Nephron (organoid): ENCODE results near the gene ZEB2.

Experiments used
- H3K27ac Mint-ChIP-seq, 3 experiments: 2 replicates each; pipeline ENCODE4 v1.8.0; 2020; ENCODE audit warnings: mixed read lengths in 3 of 3, mild to moderate bottlenecking in 2 of 3, moderate library complexity in 1 of 3
- H3K27me3 Mint-ChIP-seq: 2 replicates; pipeline ENCODE4 v1.8.0; 2021; ENCODE audit warnings: low read depth, mild to moderate bottlenecking, moderate library complexity, mixed read lengths
- H3K36me3 Mint-ChIP-seq: 2 replicates; pipeline ENCODE4 v1.8.0; 2020; ENCODE audit warnings: low read depth, mixed read lengths
- H3K4me1 Mint-ChIP-seq: 2 replicates; pipeline ENCODE4 v1.8.0; 2020; ENCODE audit warnings: mixed read lengths
- H3K4me3 Mint-ChIP-seq, 3 experiments: 2 replicates each; pipeline ENCODE4 v1.8.0; 2020; ENCODE audit warnings: mild to moderate bottlenecking in 3 of 3, mixed read lengths in 3 of 3, moderate library complexity in 2 of 3
- H3K9me3 Mint-ChIP-seq: 2 replicates; pipeline ENCODE4 v1.8.0; 2020; ENCODE audit warnings: mixed read lengths
- TF ChIP-seq, protein P1 (sequence below), 3 experiments: fragments of 200-600 bp; sonication (generic); IDR thresholded peaks; one replicate each; pipeline ENCODE4 v1.5.0; 2021; ENCODE audit warnings: antibody characterized with exemption in 3 of 3; ENCODE audit not compliant: unreplicated experiment in 3 of 3

The ZEB2 gene

DNA sequence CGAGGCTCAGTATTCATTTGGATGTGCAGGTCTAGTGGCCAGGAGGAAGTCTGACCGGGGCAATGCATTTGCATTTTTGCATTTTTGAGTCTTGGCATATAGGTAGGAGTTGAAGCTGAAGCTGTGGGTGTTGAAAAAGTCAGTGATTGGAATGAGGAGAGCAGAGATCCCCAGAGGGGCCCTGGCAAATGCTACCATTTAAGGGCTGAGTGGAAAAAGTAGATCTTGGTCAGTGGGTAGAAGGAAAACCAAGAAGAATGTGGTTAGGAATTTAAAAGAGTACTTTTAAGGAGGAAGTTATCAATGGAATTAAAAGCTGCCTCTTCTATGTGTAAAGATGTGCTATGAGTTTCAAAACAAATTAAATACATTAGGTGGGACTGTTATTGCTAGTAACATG, 143.0 kb downstream of the ZEB2 start:
- Mint-ChIP-seq H3K9me3 (no peaks in the 10 kb centered on the region), H3K4me1 (peaks cover 35% of the 10 kb centered on the region), H3K27me3 (peaks cover 4% of the 10 kb centered on the region), H3K4me3 (no peak overlapping the region), H3K27ac (no peak overlapping the region), H3K36me3 (no peaks in the 10 kb centered on the region)
- TF ChIP-seq, protein P1, sequence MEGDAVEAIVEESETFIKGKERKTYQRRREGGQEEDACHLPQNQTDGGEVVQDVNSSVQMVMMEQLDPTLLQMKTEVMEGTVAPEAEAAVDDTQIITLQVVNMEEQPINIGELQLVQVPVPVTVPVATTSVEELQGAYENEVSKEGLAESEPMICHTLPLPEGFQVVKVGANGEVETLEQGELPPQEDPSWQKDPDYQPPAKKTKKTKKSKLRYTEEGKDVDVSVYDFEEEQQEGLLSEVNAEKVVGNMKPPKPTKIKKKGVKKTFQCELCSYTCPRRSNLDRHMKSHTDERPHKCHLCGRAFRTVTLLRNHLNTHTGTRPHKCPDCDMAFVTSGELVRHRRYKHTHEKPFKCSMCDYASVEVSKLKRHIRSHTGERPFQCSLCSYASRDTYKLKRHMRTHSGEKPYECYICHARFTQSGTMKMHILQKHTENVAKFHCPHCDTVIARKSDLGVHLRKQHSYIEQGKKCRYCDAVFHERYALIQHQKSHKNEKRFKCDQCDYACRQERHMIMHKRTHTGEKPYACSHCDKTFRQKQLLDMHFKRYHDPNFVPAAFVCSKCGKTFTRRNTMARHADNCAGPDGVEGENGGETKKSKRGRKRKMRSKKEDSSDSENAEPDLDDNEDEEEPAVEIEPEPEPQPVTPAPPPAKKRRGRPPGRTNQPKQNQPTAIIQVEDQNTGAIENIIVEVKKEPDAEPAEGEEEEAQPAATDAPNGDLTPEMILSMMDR (IDR thresholded peaks at IDR 0.05; ENCODE audit: unreplicated experiment in 3 of 3): no peak

DNA sequence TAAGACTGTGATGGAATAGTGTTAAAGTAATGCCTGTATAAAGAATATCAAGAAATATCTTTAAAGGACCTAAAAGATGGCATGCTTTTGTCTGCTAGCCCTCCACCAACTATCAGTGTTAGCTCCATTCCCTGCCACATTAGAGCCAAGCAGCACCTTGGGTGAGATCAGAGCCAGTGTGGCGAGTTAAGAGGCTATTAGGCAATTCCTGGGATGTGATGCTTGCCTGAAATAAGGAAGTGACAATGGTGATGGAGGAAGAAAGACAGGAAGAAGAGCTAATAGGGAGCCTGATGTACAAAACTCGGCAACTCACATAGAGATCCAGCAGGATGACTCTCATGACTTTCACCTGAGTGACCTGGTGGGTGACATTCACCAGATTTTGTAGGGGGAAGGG, 143.5 kb downstream of the ZEB2 start:
- H3K4me1 Mint-ChIP-seq: peaks cover 35% of the 10 kb centered on the region
- TF ChIP-seq, protein P1 (IDR thresholded peaks at IDR 0.05; ENCODE audit: unreplicated experiment in 3 of 3): no peak
- no peaks in the 10 kb centered on the region for H3K36me3 Mint-ChIP-seq
- no peak overlapping the region for H3K4me3 Mint-ChIP-seq
- no peak overlapping the region for H3K27ac Mint-ChIP-seq
- no peaks in the 10 kb centered on the region for H3K9me3 Mint-ChIP-seq
- H3K27me3 Mint-ChIP-seq: peaks cover 4% of the 10 kb centered on the region

DNA sequence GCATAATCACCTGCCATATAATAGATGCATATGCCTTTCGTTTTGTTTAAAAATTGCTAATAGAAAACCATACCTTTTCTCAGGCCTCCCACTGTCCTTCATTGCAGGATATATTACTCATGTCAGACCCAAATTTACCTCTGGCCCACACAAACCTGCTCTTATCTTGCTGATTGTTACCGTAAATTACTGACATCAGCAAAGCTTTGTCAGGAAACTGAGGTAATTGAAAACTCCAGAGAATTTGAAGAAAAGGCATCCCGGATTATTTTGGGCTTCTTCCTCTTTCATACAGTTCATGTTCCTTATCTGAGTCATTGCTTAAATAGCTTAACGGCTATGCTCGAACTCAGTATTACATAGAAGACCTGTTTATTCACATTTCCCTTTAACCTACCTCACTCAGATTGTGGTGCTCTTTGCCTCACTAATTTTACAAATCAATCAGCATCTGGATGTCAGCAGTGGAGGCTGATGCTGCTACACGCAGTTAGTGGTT, 145.7 kb downstream of the ZEB2 start:
- peak overlapping the region in 1 of 3 experiments; percentile 27 for H3K27ac Mint-ChIP-seq
- peaks cover 18% of the 10 kb centered on the region for H3K4me1 Mint-ChIP-seq
- TF ChIP-seq, protein P1 (IDR thresholded peaks at IDR 0.05; ENCODE audit: unreplicated experiment in 3 of 3): no peak
- H3K36me3 Mint-ChIP-seq: no peaks in the 10 kb centered on the region
- no peaks in the 10 kb centered on the region for H3K27me3 Mint-ChIP-seq
- H3K4me3 Mint-ChIP-seq: no peak overlapping the region
- no peaks in the 10 kb centered on the region for H3K9me3 Mint-ChIP-seq

DNA sequence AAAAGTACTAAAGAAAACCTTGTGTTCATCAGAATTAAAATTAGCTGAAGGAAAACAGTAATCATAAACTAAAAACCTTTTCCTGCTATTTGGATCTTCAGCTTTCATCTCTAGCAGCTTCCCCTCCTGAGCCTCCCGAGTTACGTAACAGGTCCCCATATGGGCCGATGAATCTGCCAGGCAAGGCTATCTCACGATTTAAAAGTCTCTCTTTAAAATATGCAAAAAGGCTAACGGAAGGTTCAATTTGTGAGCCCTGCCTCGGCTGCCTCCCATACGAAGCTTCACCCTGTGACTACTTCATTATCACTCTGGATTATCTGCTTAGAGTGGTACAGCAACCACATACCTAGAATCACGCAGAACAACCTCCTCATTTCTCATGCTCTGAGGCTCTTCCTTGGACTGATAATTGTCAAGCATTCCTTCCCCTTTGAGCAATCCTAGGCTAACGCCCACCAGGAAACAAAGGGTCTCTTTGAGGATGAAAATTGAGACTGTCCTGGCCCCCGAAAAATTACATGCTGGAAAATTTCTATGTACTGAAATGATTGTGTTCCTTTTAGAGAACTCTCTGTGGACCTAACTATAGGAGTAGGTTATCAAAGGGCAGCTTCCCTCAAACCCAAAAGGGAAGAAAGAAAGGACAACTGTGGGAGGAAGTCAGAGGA, 147.4 kb downstream of the ZEB2 start:
- no peaks in the 10 kb centered on the region for H3K36me3 Mint-ChIP-seq
- H3K27ac Mint-ChIP-seq: peak overlapping the region in 1 of 3 experiments; percentile 54
- H3K4me1 Mint-ChIP-seq: peaks cover 17% of the 10 kb centered on the region
- TF ChIP-seq, protein P1 (IDR thresholded peaks at IDR 0.05; ENCODE audit: unreplicated experiment in 3 of 3): no peak
- no peaks in the 10 kb centered on the region for H3K9me3 Mint-ChIP-seq
- no peaks in the 10 kb centered on the region for H3K27me3 Mint-ChIP-seq
- no peak overlapping the region for H3K4me3 Mint-ChIP-seq

DNA sequence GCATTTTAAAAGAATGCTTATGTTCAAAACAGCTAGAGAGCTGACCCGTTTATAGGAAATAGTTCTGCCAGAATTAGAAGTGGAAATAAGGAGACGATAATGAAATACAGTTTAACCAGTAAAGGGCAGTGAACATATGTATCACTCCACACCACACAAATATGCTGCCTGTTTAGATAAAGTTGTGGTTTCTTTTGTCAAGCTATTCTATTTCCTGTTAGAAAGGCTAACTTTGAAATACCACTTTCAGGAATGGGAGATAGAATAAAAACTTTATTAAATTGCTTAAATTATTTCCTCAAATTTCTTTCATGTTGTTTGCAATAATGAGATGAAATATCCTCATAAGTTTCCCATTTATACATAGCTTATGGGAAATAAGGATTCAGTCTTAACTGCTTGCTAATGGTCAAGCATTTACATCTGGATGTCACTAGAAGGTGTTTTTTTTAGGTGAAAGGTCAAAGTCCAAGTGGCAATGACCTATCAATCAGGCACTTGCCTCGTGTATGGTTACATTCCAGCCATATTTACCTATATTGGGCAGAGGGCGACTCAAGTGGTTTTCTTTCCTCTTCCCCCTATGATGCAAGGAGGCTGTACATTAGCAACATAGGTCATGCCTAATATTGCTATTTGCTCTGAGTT, 148.9 kb downstream of the ZEB2 start:
- H3K27ac Mint-ChIP-seq: no peak overlapping the region
- no peaks in the 10 kb centered on the region for H3K9me3 Mint-ChIP-seq
- TF ChIP-seq, protein P1 (IDR thresholded peaks at IDR 0.05; ENCODE audit: unreplicated experiment in 3 of 3): no peak
- H3K36me3 Mint-ChIP-seq: no peaks in the 10 kb centered on the region
- H3K4me1 Mint-ChIP-seq: peaks cover 28% of the 10 kb centered on the region
- no peaks in the 10 kb centered on the region for H3K27me3 Mint-ChIP-seq
- no peak overlapping the region for H3K4me3 Mint-ChIP-seq
